Chondrocyte (in vitro differentiated cells): ENCODE data around the gene ATP6V0A4. TPM values are rescaled to one million over a fixed set of nuclear protein-coding genes. Genes with fewer than 3 reads are reported as not detected.

Experiments used
- DNase-seq: peaks from one replicate; pipeline ENCODE4 v3.0.0; 2021; ENCODE audit warnings: mixed read lengths, low spot score
- H3K27ac Mint-ChIP-seq: one replicate; pipeline ENCODE4 v1.8.0; 2021; ENCODE audit warnings: mild to moderate bottlenecking, moderate library complexity, mixed read lengths; ENCODE audit not compliant: unreplicated experiment
- H3K27me3 Mint-ChIP-seq: 2 replicates; pipeline ENCODE4 v1.8.0; 2021; ENCODE audit warnings: low read depth, mixed read lengths
- H3K36me3 Mint-ChIP-seq: 2 replicates; pipeline ENCODE4 v1.8.0; 2021; ENCODE audit warnings: low read depth, mixed read lengths
- H3K4me1 Mint-ChIP-seq: 2 replicates; pipeline ENCODE4 v1.8.0; 2021; ENCODE audit warnings: low read depth, mild to moderate bottlenecking, mixed read lengths
- H3K4me3 Mint-ChIP-seq: one replicate; pipeline ENCODE4 v1.8.0; 2021; ENCODE audit warnings: mild to moderate bottlenecking, moderate library complexity, mixed read lengths; ENCODE audit not compliant: unreplicated experiment
- H3K9me3 Mint-ChIP-seq: 2 replicates; pipeline ENCODE4 v1.8.0; 2021; ENCODE audit warnings: low read depth, mixed read lengths
- CTCF ChIP-seq: fragments of 200-600 bp; sonication (generic); IDR thresholded peaks from 2 replicates; pipeline ENCODE4 v1.5.0; 2021; ENCODE audit warnings: antibody characterized with exemption, mild to moderate bottlenecking, moderate library complexity
- total RNA-seq: library from RNA; stranded (reverse); gene quantifications from 3 replicates; pipeline ENCODE4 v1.2.1, GENCODE V29; 2021

ATP6V0A4 gene
- total RNA-seq, 1 donor from 2014 or later, result 0.35 TPM

- H3K9me3 Mint-ChIP-seq, result no peaks in the 10 kb centered on the region
- H3K36me3 Mint-ChIP-seq, result no peaks in the 10 kb centered on the region
- no peak overlapping the region for H3K4me3 Mint-ChIP-seq
- H3K4me1 Mint-ChIP-seq, result peaks cover 16% of the 10 kb centered on the region
- H3K27ac Mint-ChIP-seq, result no peak overlapping the region
- peaks cover 2% of the 10 kb centered on the region for H3K27me3 Mint-ChIP-seq
- no peak for TF ChIP-seq CTCF
- DNase-seq, result no peak
Observed at GRCh38 chr7:138755842-138756590, 42.0 kb downstream of the ATP6V0A4 start.

GRCh38 chr7:138755331-138755747, 42.7 kb downstream of the ATP6V0A4 start:
- Mint-ChIP-seq H3K27ac (no peak overlapping the region), H3K9me3 (no peaks in the 10 kb centered on the region), H3K27me3 (peaks cover 2% of the 10 kb centered on the region), H3K36me3 (no peaks in the 10 kb centered on the region), H3K4me3 (no peak overlapping the region), H3K4me1 (peaks cover 16% of the 10 kb centered on the region)
- DNase-seq, result no peak
- no peak for TF ChIP-seq CTCF

GRCh38 chr7:138753610-138754009, 44.4 kb downstream of the ATP6V0A4 start:
- Mint-ChIP-seq H3K27me3 (peaks cover 13% of the 10 kb centered on the region), H3K27ac (no peak overlapping the region), H3K9me3 (no peaks in the 10 kb centered on the region), H3K36me3 (no peaks in the 10 kb centered on the region), H3K4me3 (no peak overlapping the region), H3K4me1 (peaks cover 16% of the 10 kb centered on the region)
- DNase-seq, result no peak
- no peak for TF ChIP-seq CTCF

GRCh38 chr7:138753150-138753518, 44.9 kb downstream of the ATP6V0A4 start:
- no peak overlapping the region for H3K27ac Mint-ChIP-seq
- H3K4me1 Mint-ChIP-seq, result peaks cover 16% of the 10 kb centered on the region
- H3K27me3 Mint-ChIP-seq, result peaks cover 13% of the 10 kb centered on the region
- no peaks in the 10 kb centered on the region for H3K36me3 Mint-ChIP-seq
- DNase-seq, result no peak
- no peaks in the 10 kb centered on the region for H3K9me3 Mint-ChIP-seq
- no peak overlapping the region for H3K4me3 Mint-ChIP-seq
- TF ChIP-seq CTCF, result no peak

GRCh38 chr7:138752518-138753149, 45.4 kb downstream of the ATP6V0A4 start:
- no peaks in the 10 kb centered on the region for H3K36me3 Mint-ChIP-seq
- peaks cover 12% of the 10 kb centered on the region for H3K4me1 Mint-ChIP-seq
- no peak overlapping the region for H3K4me3 Mint-ChIP-seq
- H3K27me3 Mint-ChIP-seq, result peaks cover 13% of the 10 kb centered on the region
- no peak for TF ChIP-seq CTCF
- no peak for DNase-seq
- no peak overlapping the region for H3K27ac Mint-ChIP-seq
- H3K9me3 Mint-ChIP-seq, result no peaks in the 10 kb centered on the region
